Measurements from ENCODE around the gene NOSIP.
"Not testable (repeated sequence)": the region's sequence is repeated elsewhere in the genome, so short reads cannot be mapped to it uniquely, and the experiment has no call there.

DNA sequence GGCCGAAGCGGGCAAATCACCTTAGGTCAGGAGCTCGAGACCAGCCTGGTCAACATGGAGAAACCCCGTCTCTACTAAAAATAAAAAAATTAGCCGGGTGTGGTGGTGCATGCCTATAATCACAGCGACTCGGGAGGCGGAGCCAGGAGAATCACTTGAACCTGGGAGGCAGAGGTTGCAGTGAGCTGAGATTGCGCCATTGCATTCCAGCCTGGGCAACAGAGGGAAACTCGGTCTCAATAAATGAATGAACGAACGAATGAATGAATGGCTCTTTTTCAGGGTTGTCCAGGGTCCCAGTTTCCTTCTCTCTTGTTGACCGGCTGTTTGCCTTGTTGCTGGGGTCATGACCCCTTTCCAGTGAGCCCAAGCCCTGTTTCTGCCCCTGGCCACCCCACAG lies 37.5 kb upstream of the NOSIP start:
- TF ChIP-seq, protein P1, sequence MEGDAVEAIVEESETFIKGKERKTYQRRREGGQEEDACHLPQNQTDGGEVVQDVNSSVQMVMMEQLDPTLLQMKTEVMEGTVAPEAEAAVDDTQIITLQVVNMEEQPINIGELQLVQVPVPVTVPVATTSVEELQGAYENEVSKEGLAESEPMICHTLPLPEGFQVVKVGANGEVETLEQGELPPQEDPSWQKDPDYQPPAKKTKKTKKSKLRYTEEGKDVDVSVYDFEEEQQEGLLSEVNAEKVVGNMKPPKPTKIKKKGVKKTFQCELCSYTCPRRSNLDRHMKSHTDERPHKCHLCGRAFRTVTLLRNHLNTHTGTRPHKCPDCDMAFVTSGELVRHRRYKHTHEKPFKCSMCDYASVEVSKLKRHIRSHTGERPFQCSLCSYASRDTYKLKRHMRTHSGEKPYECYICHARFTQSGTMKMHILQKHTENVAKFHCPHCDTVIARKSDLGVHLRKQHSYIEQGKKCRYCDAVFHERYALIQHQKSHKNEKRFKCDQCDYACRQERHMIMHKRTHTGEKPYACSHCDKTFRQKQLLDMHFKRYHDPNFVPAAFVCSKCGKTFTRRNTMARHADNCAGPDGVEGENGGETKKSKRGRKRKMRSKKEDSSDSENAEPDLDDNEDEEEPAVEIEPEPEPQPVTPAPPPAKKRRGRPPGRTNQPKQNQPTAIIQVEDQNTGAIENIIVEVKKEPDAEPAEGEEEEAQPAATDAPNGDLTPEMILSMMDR (IDR thresholded peaks at IDR 0.05): not testable (repeated sequence)
- not testable (repeated sequence) for TF ChIP-seq POLR2A (IDR thresholded peaks at IDR 0.05)
